Stimulated activated CD8-positive, alpha-beta memory T cell treated with anti-CD3 and anti-CD28 coated beads, Interleukin-7, amount 100 ng/mL, for 24 hours (primary cell): Measurements from ENCODE around the gene ATOX1.

Experiments
- DNase-seq: peaks from one replicate; pipeline ENCODE4 v3.0.0-alpha.2; 2020; ENCODE audit warnings: low read depth

Gene ATOX1

GRCh38 chr5:151770383-151771258 lies 12.2 kb upstream of the ATOX1 start:
- peak; percentile 15 for DNase-seq

GRCh38 chr5:151766975-151767374 lies 8.5 kb upstream of the ATOX1 start:
- no peak for DNase-seq

GRCh38 chr5:151764801-151765200 lies 6.4 kb upstream of the ATOX1 start:
- no peak for DNase-seq

- no peak for DNase-seq
These were observed 346 bp downstream of the ATOX1 start for GRCh38 chr5:151758141-151758429.

- DNase-seq, result no peak
These were observed 944 bp downstream of the ATOX1 start for GRCh38 chr5:151757233-151758140.

GRCh38 chr5:151755383-151755782 lies 3.0 kb downstream of the ATOX1 start:
- no peak for DNase-seq

- no peak for DNase-seq
These were observed 6.8 kb downstream of the ATOX1 start for GRCh38 chr5:151751593-151751992.

GRCh38 chr5:151751091-151751490 lies 7.3 kb downstream of the ATOX1 start:
- DNase-seq, result no peak

GRCh38 chr5:151750121-151750520 lies 8.3 kb downstream of the ATOX1 start:
- DNase-seq, result no peak

- DNase-seq, result peak; percentile 11
These were observed 13.2 kb downstream of the ATOX1 start for GRCh38 chr5:151745071-151745705.

GRCh38 chr5:151743530-151743929 lies 14.9 kb downstream of the ATOX1 start:
- no peak for DNase-seq

- no peak for DNase-seq
These were observed 15.5 kb downstream of the ATOX1 start for GRCh38 chr5:151742870-151743294.

- DNase-seq, result no peak
These were observed 16.6 kb downstream of the ATOX1 start for GRCh38 chr5:151741678-151742423.

GRCh38 chr5:151740958-151741373 lies 17.5 kb downstream of the ATOX1 start:
- DNase-seq, result no peak

- no peak for DNase-seq
These were observed 18.0 kb downstream of the ATOX1 start for GRCh38 chr5:151740336-151740942.

- no peak for DNase-seq
These were observed 18.5 kb downstream of the ATOX1 start for GRCh38 chr5:151739939-151740335.

- DNase-seq, result no peak
These were observed 19.0 kb downstream of the ATOX1 start for GRCh38 chr5:151739395-151739794.

- DNase-seq, result no peak
These were observed 20.1 kb downstream of the ATOX1 start for GRCh38 chr5:151738125-151738848.

GRCh38 chr5:151737431-151737830 lies 21.0 kb downstream of the ATOX1 start:
- DNase-seq, result no peak

- DNase-seq, result no peak
These were observed 22.8 kb downstream of the ATOX1 start for GRCh38 chr5:151735646-151736045.

GRCh38 chr5:151734064-151734408 lies 24.4 kb downstream of the ATOX1 start:
- DNase-seq, result no peak
